A549 (cell line): ENCODE data around the gene NCDN.

Source experiments
- CEBPB ChIP-seq, 2 experiments: fragments of >200 bp in 1 of 2; sonication (Bioruptor Twin) in 1 of 2; formaldehyde crosslinking in 1 of 2; IDR thresholded peaks; 2 replicates each; pipeline ENCODE4 v1.6.1; 2012 to 2016
- CTCF ChIP-seq: fragments of >200 bp; sonication (Bioruptor Twin); formaldehyde crosslinking; IDR thresholded peaks from 3 replicates; pipeline ENCODE4 v1.5.1; 2016
- ELK1 ChIP-seq: fragments of 150-350 bp; IDR thresholded peaks from 2 replicates; pipeline ENCODE4 v1.6.1; 2014; ENCODE audit warnings: low read depth, mild to moderate bottlenecking, low read length
- HOXA7 ChIP-seq: fragments of 250-450 bp; sonication (Bioruptor Pico); IDR thresholded peaks from 2 replicates; pipeline ENCODE4 v1.5.0; 2020; ENCODE audit warnings: mild to moderate bottlenecking, moderate library complexity
- RAD21 ChIP-seq, 2 experiments: fragments of >200 bp in 1 of 2; sonication (Bioruptor Twin) in 1 of 2; formaldehyde crosslinking in 1 of 2; IDR thresholded peaks in 1 of 2; conservative IDR thresholded peaks in 1 of 2; 2 replicates in 1 of 2; 3 replicates in 1 of 2; pipeline ENCODE4 v1.6.1; 2012 to 2018; ENCODE audit warnings: inconsistent platforms in 1 of 2
- SREBF2 ChIP-seq: fragments of 450-650 bp; IDR thresholded peaks from 2 replicates; pipeline ENCODE4 v1.6.1; 2014; ENCODE audit warnings: mild to moderate bottlenecking, moderate library complexity
- TP53 ChIP-seq: fragments of 250-450 bp; sonication (Bioruptor Pico); IDR thresholded peaks from 2 replicates; pipeline ENCODE4 v1.5.0; 2021; ENCODE audit warnings: mild to moderate bottlenecking, moderate library complexity

- TF ChIP-seq HOXA7 (CRISPR knock-in tag) (no peak), ELK1 (no peak), RAD21 (conservative IDR thresholded peaks at IDR 0.05 in 1 of 2, IDR thresholded peaks at IDR 0.05 in 1 of 2) (no peak), CTCF (no peak), SREBF2 (no peak), TP53 (CRISPR knock-in tag) (no peak), CEBPB (IDR thresholded peaks at IDR 0.05) (no peak)
Observed at GRCh38 chr1:35567947-35568558, 10.5 kb downstream of the NCDN start.
